A549 (cell line): ENCODE data around the gene VAPB.

Experiments
- NFE2L2 ChIP-seq: fragments of 150-350 bp; conservative IDR thresholded peaks from 2 replicates; pipeline ENCODE4 v1.6.1; 2014; ENCODE audit warnings: low read length
- POLR2A ChIP-seq: IDR thresholded peaks from 2 replicates; pipeline ENCODE4 v1.6.1; 2012; ENCODE audit warnings: mild to moderate bottlenecking, low read length

DNA sequence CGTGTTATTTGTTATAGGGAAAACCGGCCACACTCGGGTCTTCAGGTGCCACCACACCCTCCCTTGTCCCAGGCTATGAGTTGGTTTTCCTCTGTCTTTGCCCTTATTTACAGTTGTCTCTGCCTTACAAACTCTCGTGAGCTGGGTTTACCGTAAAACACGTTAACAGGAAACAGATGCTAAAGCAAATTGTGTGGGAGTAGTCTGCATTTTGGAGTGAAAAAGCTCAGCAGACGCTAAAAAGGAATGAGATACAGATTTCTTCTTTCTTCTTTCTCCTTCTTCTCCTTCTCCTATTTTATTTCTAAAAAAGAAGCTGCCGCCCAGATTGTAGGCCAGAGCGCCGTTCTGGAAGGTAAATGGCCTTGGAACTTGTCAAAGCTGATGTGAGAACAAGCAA lies 74.2 kb downstream of the VAPB start:
- no peak for TF ChIP-seq NFE2L2
- TF ChIP-seq POLR2A, result no peak
